Activated naive CD4-positive, alpha-beta T cell treated with Interleukin-2 at 50 U/mL for 16 hours (primary cell): ENCODE data around the gene FRA10AC1.
"Not testable (repeated sequence)": the region's sequence is repeated elsewhere in the genome, so short reads cannot be mapped to it uniquely, and the experiment has no call there.

Experiments
- DNase-seq: peaks from one replicate; pipeline ENCODE4 v3.0.0-alpha.2; 2020

FRA10AC1 gene

GRCh38 chr10:93701866-93702209, 554 bp downstream of the FRA10AC1 start:
- peak; percentile 19 for DNase-seq

GRCh38 chr10:93697207-93697606, 5.2 kb downstream of the FRA10AC1 start:
- DNase-seq = no peak

GRCh38 chr10:93696582-93696981, 5.8 kb downstream of the FRA10AC1 start:
- not testable (repeated sequence) for DNase-seq

- no peak for DNase-seq
Measured at GRCh38 chr10:93695740-93696139, 6.7 kb downstream of the FRA10AC1 start.

GRCh38 chr10:93687737-93688136, 14.7 kb downstream of the FRA10AC1 start:
- no peak for DNase-seq

GRCh38 chr10:93680412-93681047, 21.9 kb downstream of the FRA10AC1 start:
- no peak for DNase-seq

GRCh38 chr10:93678805-93679587, 23.4 kb downstream of the FRA10AC1 start:
- DNase-seq = no peak

GRCh38 chr10:93678386-93678785, 24.0 kb downstream of the FRA10AC1 start:
- no peak for DNase-seq

- DNase-seq = no peak
Measured at GRCh38 chr10:93673791-93674190, 28.6 kb downstream of the FRA10AC1 start.

- no peak for DNase-seq
Measured at GRCh38 chr10:93672890-93673289, 29.5 kb downstream of the FRA10AC1 start.

- no peak for DNase-seq
Measured at GRCh38 chr10:93672022-93672678, 30.2 kb downstream of the FRA10AC1 start.

- DNase-seq = no peak
Measured at GRCh38 chr10:93671042-93671441, 31.4 kb downstream of the FRA10AC1 start.

- DNase-seq = no peak
Measured at GRCh38 chr10:93670372-93670771, 32.0 kb downstream of the FRA10AC1 start.

GRCh38 chr10:93667795-93668194, 34.6 kb downstream of the FRA10AC1 start:
- DNase-seq = no peak

GRCh38 chr10:93666030-93666429, 36.4 kb downstream of the FRA10AC1 start:
- DNase-seq = no peak

- no peak for DNase-seq
Measured at GRCh38 chr10:93657757-93658156, 44.6 kb downstream of the FRA10AC1 start.

GRCh38 chr10:93656155-93656554, 46.2 kb downstream of the FRA10AC1 start:
- DNase-seq = no peak

GRCh38 chr10:93654201-93654600, 48.2 kb downstream of the FRA10AC1 start:
- DNase-seq = no peak

GRCh38 chr10:93652857-93653256, 49.5 kb downstream of the FRA10AC1 start:
- DNase-seq = no peak

- no peak for DNase-seq
Measured at GRCh38 chr10:93639791-93640190, 62.6 kb downstream of the FRA10AC1 start.

GRCh38 chr10:93630625-93631557, 71.5 kb downstream of the FRA10AC1 start:
- no peak for DNase-seq

GRCh38 chr10:93629647-93630305, 72.6 kb downstream of the FRA10AC1 start:
- no peak for DNase-seq
